HepG2 (cell line): ENCODE results near the gene HAX1. TPM values are rescaled to one million over a fixed set of nuclear protein-coding genes. Genes with fewer than 3 reads are reported as not detected.
"Not testable (repeated sequence)": the region's sequence is repeated elsewhere in the genome, so short reads cannot be mapped to it uniquely, and the experiment has no call there.

Experiments
- ATAC-seq: fragments of 200-7000 bp; cut with Tn5 transposase; 3 replicates; pipeline ENCODE4 v1.9.1; 2020; ENCODE audit warnings: mild to moderate bottlenecking, moderate library complexity
- BruUV-seq: library from RNA; stranded (reverse); fragments of 400-500 nt; replicated peaks from 2 replicates; lab custom pipeline; 2021; lab: Mats Ljungman, UMichigan
- CTCF ChIA-PET: fragments of 300-600 bp; formaldehyde crosslinking; extraction: SDS; loops from one replicate; lab custom pipeline; 2021; ENCODE audit warnings: low total read pairs, inconsistent platforms, low intra/inter-chr PET ratio; lab: Yijun Ruan, JAX
- POLR2A ChIA-PET: fragments of 350-600 bp; sonication (Branson Sonifier 250); formaldehyde crosslinking; loops from one replicate; lab custom pipeline; 2020; ENCODE audit warnings: antibody characterized with exemption, inconsistent platforms; lab: Yijun Ruan, JAX
- DNase-seq: peaks from one replicate; pipeline ENCODE4 v3.0.0-alpha.2; 2015; ENCODE audit warnings: low spot score
- FAIRE-seq: peaks from 3 replicates; lab custom pipeline; 2011; peaks lifted over from hg19 to GRCh38; lab: Jason Lieb, UNC
- H2AFZ ChIP-seq: one replicate; pipeline ENCODE4 v1.6.1; 2011; ENCODE audit warnings: low read length, inconsistent platforms
- H3K27ac ChIP-seq: fragments of 300-600 bp; 3 replicates; pipeline ENCODE4 v1.8.0; 2011; ENCODE audit warnings: mixed run types, mild to moderate bottlenecking, mixed read lengths, low read length, inconsistent platforms; ENCODE audit not compliant: insufficient read depth; ENCODE audit errors: extremely low read length
- H3K27me3 ChIP-seq, 2 experiments: fragments of 200-600 bp in 1 of 2; 2 replicates in 1 of 2; 3 replicates in 1 of 2; pipeline versions ENCODE4 v1.6.0 to v1.8.0; 2011; ENCODE audit warnings: low read length in 2 of 2, mild to moderate bottlenecking in 2 of 2, moderate library complexity in 2 of 2, inconsistent platforms in 1 of 2; ENCODE audit not compliant: insufficient read depth in 2 of 2, control insufficient read depth in 1 of 2
- H3K36me3 ChIP-seq, 2 experiments: fragments of 200-600 bp in 1 of 2; replicated peaks in 1 of 2; 2 replicates in 1 of 2; 3 replicates in 1 of 2; pipeline versions ENCODE4 v1.5.1 to v1.8.0; 2011; ENCODE audit warnings: low read length in 2 of 2, inconsistent platforms in 1 of 2; ENCODE audit not compliant: insufficient read depth in 2 of 2, control insufficient read depth in 1 of 2
- H3K4me1 ChIP-seq: 2 replicates; pipeline ENCODE4 v1.5.1; 2012; ENCODE audit warnings: low read length, inconsistent platforms; ENCODE audit not compliant: insufficient read depth
- H3K4me2 ChIP-seq: 2 replicates; pipeline ENCODE4 v1.6.0; 2011; ENCODE audit warnings: low read depth, low read length, inconsistent platforms
- H3K4me3 ChIP-seq, 3 experiments: fragments of 200-600 bp in 1 of 3; sonication (generic), shearing (Covaris generic) in 1 of 3; replicated peaks in 1 of 3; 2 replicates each; pipeline ENCODE4 v1.5.1; 2011 to 2016; ENCODE audit warnings: low read length in 3 of 3, inconsistent platforms in 2 of 3, low read depth in 2 of 3, mild to moderate bottlenecking in 2 of 3, control low read depth in 1 of 3, mixed read lengths in 1 of 3; ENCODE audit not compliant: insufficient read depth in 1 of 3
- H3K79me2 ChIP-seq: one replicate; pipeline ENCODE4 v1.6.1; 2011; ENCODE audit warnings: low read length, inconsistent platforms; ENCODE audit not compliant: insufficient read depth
- H3K9ac ChIP-seq: 2 replicates; pipeline ENCODE4 v1.6.0; 2011; ENCODE audit warnings: mild to moderate bottlenecking, low read depth, low read length, inconsistent platforms; ENCODE audit not compliant: insufficient read depth
- H3K9me3 ChIP-seq: 2 replicates; pipeline ENCODE4 v1.5.1; 2012; ENCODE audit warnings: mild to moderate bottlenecking, low read length
- H4K20me1 ChIP-seq: 2 replicates; pipeline ENCODE4 v1.6.0; 2011; ENCODE audit warnings: inconsistent platforms, mild to moderate bottlenecking, low read length, moderate library complexity; ENCODE audit not compliant: insufficient read depth
- RBFOX2 ChIP-seq: fragments of 200-400 bp; formaldehyde crosslinking; IDR thresholded peaks from 2 replicates; pipeline ENCODE4 v1.6.1; 2017; ENCODE audit warnings: low read depth, mild to moderate bottlenecking, low read length
- WGBS: methylation state at CpG from one replicate; pipeline ENCODE4 v1.1.6; 2017; ENCODE audit warnings: low lambda C conversion rate; 5-methylcytosine and 5-hydroxymethylcytosine counted together
- in situ Hi-C: cut with HindIII; loops from 2 replicates; pipeline ENCODE4 v1.10.0; 2017; ENCODE audit warnings: low pct_unique_long_range_greater_than_20kb; ENCODE audit not compliant: extremely low pct_ligation_motif_present
- intact Hi-C: fragments of 100-400 bp; cut with micrococcal nuclease; formaldehyde crosslinking; loops from one replicate; pipeline ENCODE4 v1.10.0; 2022; ENCODE audit not compliant: unreplicated experiment
- polyA plus RNA-seq, 8 experiments: library from polyadenylated mRNA; depleted of rRNA in 3 of 8; stranded (reverse) in 7 of 8; unstranded in 1 of 8; fragments of >200 nt; fragmentation: Illumina TruSeq in 4 of 8; extraction: Trizol in 4 of 8; gene quantifications; 2 replicates each; pipeline versions ENCODE4 v1.2.1 to v1.2.3, GENCODE V29; 2011 to 2016; ENCODE audit warnings: low read depth in 4 of 8, missing spikeins in 1 of 8, mixed read lengths in 1 of 8; ENCODE audit not compliant: insufficient read depth in 1 of 8
- total RNA-seq, 5 experiments: library from RNA; depleted of rRNA; stranded (reverse); fragments of >200 nt; fragmentation: Illumina TruSeq; extraction: Trizol; gene quantifications; 2 replicates each; pipeline ENCODE4 v1.2.3, GENCODE V29; 2016; ENCODE audit warnings: low read depth in 1 of 5

The HAX1 gene
- total and polyA plus RNA-seq, 2 of the 13 experiments (the other 11 are each of a cell fraction or from before 2014, with no cell fraction given), result 89.2 to 128 TPM

DNA sequence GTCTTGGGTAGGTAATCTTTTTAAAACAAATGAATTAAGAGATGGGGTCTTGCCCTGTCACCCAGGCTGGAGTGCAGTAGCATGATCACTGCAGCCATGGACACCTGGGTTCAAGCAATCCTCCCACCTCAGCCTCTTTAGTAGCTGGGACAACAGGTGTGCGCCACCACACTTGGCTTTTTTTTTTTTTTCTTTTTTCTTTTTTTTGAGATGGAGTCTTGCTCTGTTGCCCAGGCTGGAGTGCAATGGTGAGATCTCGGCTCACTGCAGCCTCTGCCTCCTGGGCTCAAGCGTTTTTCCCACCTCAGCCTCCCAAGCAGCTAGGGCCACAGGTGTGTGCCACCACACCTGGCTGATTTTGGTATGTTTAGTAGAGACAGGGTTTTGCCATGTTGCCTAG is 41.3 kb upstream of the HAX1 start:
- POLR2A ChIA-PET, result interaction anchor here (1.3 kb wide), 1 partner anchor 11 kb away, joined by 4 read pairs; the partner anchor contains the start of gene UBAP2L
- CTCF ChIA-PET, H3K4me2 ChIP-seq, H3K9me3 ChIP-seq, H3K9ac ChIP-seq, H3K27me3 ChIP-seq, in situ Hi-C loops, BruUV-seq, H3K4me3 ChIP-seq, DNase-seq, H3K27ac ChIP-seq, ATAC-seq, H2AFZ ChIP-seq, FAIRE-seq, H4K20me1 ChIP-seq: not testable (repeated sequence)
- peaks cover 31% of the 10 kb centered on the region for H3K79me2 ChIP-seq
- TF ChIP-seq RBFOX2, result peak; percentile 56
- TF ChIP-seq, all 625 proteins: peak for 1; not testable (repeated sequence) for 624
- H3K36me3 ChIP-seq, result peaks cover 22 to 77% of the 10 kb centered on the region in 2 experiments
- intact Hi-C loops, result not testable (repeated sequence)
- WGBS, result 99% methylated on average over 3 of the region's 3 CpGs
- peaks cover 28% of the 10 kb centered on the region for H3K4me1 ChIP-seq

DNA sequence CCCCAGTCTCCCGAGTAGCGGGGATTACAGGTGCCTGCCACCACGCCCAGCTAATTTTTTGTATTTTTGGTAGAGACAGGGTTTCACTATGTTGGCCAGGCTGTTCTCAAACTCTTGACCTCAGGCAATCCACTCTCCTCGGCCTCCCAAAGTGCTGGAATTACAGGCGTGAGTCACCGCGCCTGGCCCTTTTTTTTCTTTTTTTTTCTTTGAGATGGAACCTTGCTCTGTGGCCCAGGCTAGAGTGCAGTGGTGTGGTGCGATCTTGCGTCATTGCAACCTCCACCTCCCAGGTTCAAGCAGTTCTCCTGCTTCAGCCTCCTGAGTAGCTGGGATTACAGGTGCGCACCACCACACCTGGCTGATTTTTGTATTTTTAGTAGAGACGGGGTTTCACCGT is 39.3 kb upstream of the HAX1 start:
- BruUV-seq, H4K20me1 ChIP-seq, FAIRE-seq, H3K9me3 ChIP-seq, H3K27ac ChIP-seq, in situ Hi-C loops, POLR2A ChIA-PET, H3K4me2 ChIP-seq, H3K27me3 ChIP-seq, DNase-seq, H3K4me3 ChIP-seq, H2AFZ ChIP-seq, intact Hi-C loops, ATAC-seq, H3K9ac ChIP-seq, CTCF ChIA-PET: not testable (repeated sequence)
- Histone ChIP-seq H3K36me3 (peaks cover 19 to 66% of the 10 kb centered on the region in 2 experiments), H3K79me2 (peaks cover 19% of the 10 kb centered on the region), H3K4me1 (peaks cover 31% of the 10 kb centered on the region)
- over 99% methylated on average over 12 of the region's 12 CpGs for WGBS
